AG09309 (cell line): ENCODE measurements around the gene GOLGA3.

ENCODE experiments used
- DNase-seq: peaks from one replicate; pipeline ENCODE4 v3.0.0-alpha.2; 2010; ENCODE audit warnings: low read depth
- H3K4me3 ChIP-seq: 2 replicates; pipeline ENCODE4 v1.5.1; 2011; ENCODE audit warnings: mild to moderate bottlenecking, low read depth, low read length, moderate library complexity; ENCODE audit not compliant: control insufficient read depth
- CTCF ChIP-seq: IDR thresholded peaks from 2 replicates; pipeline ENCODE4 v1.5.1; 2011; ENCODE audit warnings: mild to moderate bottlenecking, low read depth, low read length, inconsistent platforms; ENCODE audit not compliant: insufficient read depth, control insufficient read depth; ENCODE audit errors: missing control alignments

The GOLGA3 gene

GRCh38 chr12:132842449-132843045 lies 13.9 kb upstream of the GOLGA3 start:
- TF ChIP-seq CTCF = no peak
- H3K4me3 ChIP-seq = no peak overlapping the region
- DNase-seq = no peak

- no peak for DNase-seq
- no peak for TF ChIP-seq CTCF
Measured at GRCh38 chr12:132841151-132841550, 12.5 kb upstream of the GOLGA3 start.

GRCh38 chr12:132840536-132840935 lies 11.9 kb upstream of the GOLGA3 start:
- no peak for TF ChIP-seq CTCF
- no peak overlapping the region for H3K4me3 ChIP-seq

More at GRCh38 chr12:132841151-132841550, 12.5 kb upstream of the GOLGA3 start:
- H3K4me3 ChIP-seq = no peak overlapping the region

GRCh38 chr12:132839558-132840235 lies 11.0 kb upstream of the GOLGA3 start:
- H3K4me3 ChIP-seq = no peak overlapping the region
- TF ChIP-seq CTCF = no peak
- DNase-seq = no peak

More at GRCh38 chr12:132840536-132840935, 11.9 kb upstream of the GOLGA3 start:
- no peak for DNase-seq

- no peak for TF ChIP-seq CTCF
- no peak overlapping the region for H3K4me3 ChIP-seq
- DNase-seq = no peak
Measured at GRCh38 chr12:132838410-132839080, 9.9 kb upstream of the GOLGA3 start.

- no peak for DNase-seq
- no peak for TF ChIP-seq CTCF
- H3K4me3 ChIP-seq = no peak overlapping the region
Measured at GRCh38 chr12:132837693-132838409, 9.2 kb upstream of the GOLGA3 start.
